Measurements from ENCODE around the gene RAPGEF1.
"Not testable (repeated sequence)": the region's sequence is repeated elsewhere in the genome, so short reads cannot be mapped to it uniquely, and the experiment has no call there.

The RAPGEF1 gene

GRCh38 chr9:131657456-131657855 lies 82.4 kb downstream of the RAPGEF1 start:
- CTCF ChIA-PET: no interaction called here
- H3K4me3 ChIP-seq (ENCODE audit: low read depth, low read length): no peak overlapping the region
- H3K4me1 ChIP-seq (ENCODE audit: control insufficient read depth, insufficient read depth, low read length): no peaks in the 10 kb centered on the region
- no peak for TF ChIP-seq ZNF510 (tag by site-specific recombination; IDR thresholded peaks at IDR 0.05; ENCODE audit: insufficient replicate concordance)
- no peaks in the 10 kb centered on the region for H3K36me3 ChIP-seq (ENCODE audit: control insufficient read depth in 2 of 2, insufficient read depth in 1 of 2, low read length in 2 of 2)
- no peak overlapping the region for H3K27ac ChIP-seq (ENCODE audit: extremely low read depth, low read depth, low read length)
- POLR2A ChIA-PET: no interaction called here
- H3K9me3 ChIP-seq (ENCODE audit: control insufficient read depth, insufficient read depth, low read depth, low read length): no peaks in the 10 kb centered on the region

- no peaks in the 10 kb centered on the region for H3K4me1 ChIP-seq (ENCODE audit: control insufficient read depth, insufficient read depth, low read length)
- TF ChIP-seq TSHZ1 (tag by site-specific recombination; IDR thresholded peaks at IDR 0.05; ENCODE audit: borderline replicate concordance): no peak
- TF ChIP-seq ZNF391 (tag by site-specific recombination; IDR thresholded peaks at IDR 0.05; ENCODE audit: borderline replicate concordance, low read depth): no peak
- H3K27ac ChIP-seq (ENCODE audit: extremely low read depth, low read depth, low read length): no peak overlapping the region
- ChIA-PET POLR2A (no interaction called here), CTCF (no interaction called here)
- H3K36me3 ChIP-seq (ENCODE audit: control insufficient read depth in 2 of 2, insufficient read depth in 1 of 2, low read length in 2 of 2): no peaks in the 10 kb centered on the region
- no peaks in the 10 kb centered on the region for H3K9me3 ChIP-seq (ENCODE audit: control insufficient read depth, insufficient read depth, low read depth, low read length)
- H3K4me3 ChIP-seq (ENCODE audit: low read depth, low read length): no peak overlapping the region
Observed at GRCh38 chr9:131657037-131657377, 82.9 kb downstream of the RAPGEF1 start.

GRCh38 chr9:131656356-131657036 lies 83.4 kb downstream of the RAPGEF1 start:
- Histone ChIP-seq H3K36me3 (ENCODE audit: control insufficient read depth in 2 of 2, insufficient read depth in 1 of 2, low read length in 2 of 2) (no peaks in the 10 kb centered on the region), H3K9me3 (ENCODE audit: control insufficient read depth, insufficient read depth, low read depth, low read length) (no peaks in the 10 kb centered on the region), H3K4me1 (ENCODE audit: control insufficient read depth, insufficient read depth, low read length) (no peaks in the 10 kb centered on the region), H3K4me3 (ENCODE audit: low read depth, low read length) (no peak overlapping the region), H3K27ac (ENCODE audit: extremely low read depth, low read depth, low read length) (no peak overlapping the region)
- ChIA-PET POLR2A (no interaction called here), CTCF (no interaction called here)
- TF ChIP-seq ZNF350 (tag by site-specific recombination; IDR thresholded peaks at IDR 0.05) (no peak), ZNF16 (tag by site-specific recombination; IDR thresholded peaks at IDR 0.05; ENCODE audit: low read depth) (no peak), ZBTB17 (tag by site-specific recombination; IDR thresholded peaks at IDR 0.05) (peak; percentile 49), ZNF24 (tag by site-specific recombination; IDR thresholded peaks at IDR 0.05) (no peak), SCRT2 (tag by site-specific recombination; IDR thresholded peaks at IDR 0.05) (no peak), SP3 (tag by site-specific recombination; IDR thresholded peaks at IDR 0.05) (no peak), ZNF473 (tag by site-specific recombination; IDR thresholded peaks at IDR 0.05) (no peak), KLF17 (tag by site-specific recombination; IDR thresholded peaks at IDR 0.05) (no peak), ZNF335 (tag by site-specific recombination; conservative IDR thresholded peaks at IDR 0.05) (no peak)

- H3K27ac ChIP-seq (ENCODE audit: extremely low read depth, low read depth, low read length); H3K36me3 ChIP-seq (ENCODE audit: control insufficient read depth in 2 of 2, insufficient read depth in 1 of 2, low read length in 2 of 2); H3K4me3 ChIP-seq (ENCODE audit: low read depth, low read length); H3K9me3 ChIP-seq (ENCODE audit: control insufficient read depth, insufficient read depth, low read depth, low read length); H3K4me1 ChIP-seq (ENCODE audit: control insufficient read depth, insufficient read depth, low read length): not testable (repeated sequence)
- 0 out of 2 replicates have a peak, but pooled peaks have one; percentile 9 for TF ChIP-seq ZNF121 (tag by site-specific recombination; IDR thresholded peaks at IDR 0.05)
- ChIA-PET POLR2A (interaction anchor here (0.6 kb wide), 1 partner anchor 281 kb away, joined by 5 read pairs; no protein-coding TSS in a partner anchor), CTCF (interaction anchor here (0.9 to 1.6 kb wide), 2 partner anchors 38 to 63 kb away, joined by 3 to 5 read pairs; no protein-coding TSS in a partner anchor)
Observed at GRCh38 chr9:131654369-131654768, 85.5 kb downstream of the RAPGEF1 start.
